Measurements from ENCODE around the gene DBH.

DNA sequence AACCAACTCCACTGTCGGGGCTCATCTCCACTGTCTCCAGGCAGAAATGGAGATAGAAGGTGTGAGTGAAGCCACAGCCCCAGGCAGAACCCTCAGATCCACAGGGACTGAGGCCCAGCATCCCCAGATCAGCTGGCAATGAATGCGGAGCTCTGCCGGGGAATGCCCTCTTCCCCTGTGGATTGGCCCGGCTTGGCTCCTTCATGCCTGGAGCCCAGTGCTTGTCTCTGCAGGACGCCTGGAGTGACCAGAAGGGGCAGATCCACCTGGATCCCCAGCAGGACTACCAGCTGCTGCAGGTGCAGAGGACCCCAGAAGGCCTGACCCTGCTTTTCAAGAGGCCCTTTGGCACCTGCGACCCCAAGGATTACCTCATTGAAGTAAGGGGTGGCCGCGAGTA, 3.5 kb downstream of the DBH start:
- TF ChIP-seq, protein P1, sequence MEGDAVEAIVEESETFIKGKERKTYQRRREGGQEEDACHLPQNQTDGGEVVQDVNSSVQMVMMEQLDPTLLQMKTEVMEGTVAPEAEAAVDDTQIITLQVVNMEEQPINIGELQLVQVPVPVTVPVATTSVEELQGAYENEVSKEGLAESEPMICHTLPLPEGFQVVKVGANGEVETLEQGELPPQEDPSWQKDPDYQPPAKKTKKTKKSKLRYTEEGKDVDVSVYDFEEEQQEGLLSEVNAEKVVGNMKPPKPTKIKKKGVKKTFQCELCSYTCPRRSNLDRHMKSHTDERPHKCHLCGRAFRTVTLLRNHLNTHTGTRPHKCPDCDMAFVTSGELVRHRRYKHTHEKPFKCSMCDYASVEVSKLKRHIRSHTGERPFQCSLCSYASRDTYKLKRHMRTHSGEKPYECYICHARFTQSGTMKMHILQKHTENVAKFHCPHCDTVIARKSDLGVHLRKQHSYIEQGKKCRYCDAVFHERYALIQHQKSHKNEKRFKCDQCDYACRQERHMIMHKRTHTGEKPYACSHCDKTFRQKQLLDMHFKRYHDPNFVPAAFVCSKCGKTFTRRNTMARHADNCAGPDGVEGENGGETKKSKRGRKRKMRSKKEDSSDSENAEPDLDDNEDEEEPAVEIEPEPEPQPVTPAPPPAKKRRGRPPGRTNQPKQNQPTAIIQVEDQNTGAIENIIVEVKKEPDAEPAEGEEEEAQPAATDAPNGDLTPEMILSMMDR (optimal IDR thresholded peaks at IDR 0.05 in 1 of 3, IDR thresholded peaks at IDR 0.05 in 1 of 3, conservative IDR thresholded peaks at IDR 0.05 in 1 of 3; ENCODE audit: extremely low read depth in 1 of 3, insufficient read depth in 2 of 3, low read length in 3 of 3) = no peak
- no peak for TF ChIP-seq EZH2 (IDR thresholded peaks at IDR 0.05; ENCODE audit: low read length)

Data from keratinocyte (primary cell).